ENCODE measurements around the gene HNRNPH3. TPM values are rescaled to one million over a fixed set of nuclear protein-coding genes. Genes with fewer than 3 reads are reported as not detected.

Gene HNRNPH3
- total and polyA plus RNA-seq, 2 donors (not counting 1 experiment from before 2014, with no cell fraction given), result 23.6 to 124 TPM

GRCh38 chr10:68342909-68343516 lies 11.1 kb downstream of the HNRNPH3 start:
- ATAC-seq (ENCODE audit: low read depth) (no peak), DNase-seq (no peak)
- CTCF ChIA-PET, result interaction anchor here (1.0 kb wide), 1 partner anchor 9 kb away, joined by 3 read pairs; no protein-coding TSS in a partner anchor
- Mint-ChIP-seq H3K27me3 (no peaks in the 10 kb centered on the region), H3K4me3 (no peak overlapping the region), H3K9me3 (ENCODE audit: insufficient read depth) (no peaks in the 10 kb centered on the region), H3K27ac (no peak overlapping the region), H3K4me1 (no peaks in the 10 kb centered on the region)
- H3K4me1 ChIP-seq (ENCODE audit: control insufficient read depth in 2 of 2, insufficient read depth in 2 of 2, low read length in 2 of 2), result no peaks in the 10 kb centered on the region
- H3K79me2 ChIP-seq (ENCODE audit: control insufficient read depth, insufficient read depth, low read length), result peaks cover 18% of the 10 kb centered on the region
- intact Hi-C loops (cut with micrococcal nuclease), result no loop called here
- no peaks in the 10 kb centered on the region for H3K9me3 ChIP-seq (ENCODE audit: control extremely low read depth in 1 of 3, control insufficient read depth in 2 of 3, insufficient read depth in 1 of 3, low read length in 2 of 3)
- H3K27me3 ChIP-seq (replicated peaks in 1 of 4; ENCODE audit: control extremely low read depth in 1 of 4, control insufficient read depth in 3 of 4, insufficient read depth in 4 of 4, low read length in 3 of 4), result no peaks in the 10 kb centered on the region
- H3K4me3 ChIP-seq (ENCODE audit: control extremely low read depth in 1 of 5, extremely low read depth in 1 of 5, insufficient read depth in 1 of 5, low read depth in 2 of 5, low read length in 4 of 5), result no peak overlapping the region
- no peak overlapping the region for H2AFZ ChIP-seq (ENCODE audit: insufficient read depth, low read depth, low read length, poor library complexity, severe bottlenecking)
- no peak overlapping the region for H3K9ac ChIP-seq (ENCODE audit: low read length)
- TF ChIP-seq EZH2 (IDR thresholded peaks at IDR 0.05; ENCODE audit: borderline replicate concordance, insufficient read depth, low read depth, low read length, poor library complexity, severe bottlenecking) (no peak), CTCF (IDR thresholded peaks at IDR 0.05) (no peak)
- no peak overlapping the region for H3K4me2 ChIP-seq (replicated peaks; ENCODE audit: low read depth, low read length, poor library complexity, severe bottlenecking)
- peaks cover 24 to 64% of the 10 kb centered on the region in 2 experiments for H3K36me3 ChIP-seq (replicated peaks in 1 of 2; ENCODE audit: control extremely low read depth in 1 of 2, control insufficient read depth in 1 of 2, extremely low read depth in 1 of 2, insufficient read depth in 2 of 2, low read length in 1 of 2)
- H4K20me1 ChIP-seq (ENCODE audit: control insufficient read depth, insufficient read depth, low read length, poor library complexity, severe bottlenecking), result peaks cover 20% of the 10 kb centered on the region
- POLR2A ChIA-PET, result no interaction called here
- no CpG with 5 or more reads among the region's 3 CpGs for WGBS (ENCODE audit: insufficient coverage)
- H3K27ac ChIP-seq (ENCODE audit: low read length in 2 of 2), result no peak overlapping the region

GRCh38 chr10:68345621-68346020 lies 13.8 kb downstream of the HNRNPH3 start:
- intact Hi-C loops (cut with micrococcal nuclease), result no loop called here

More at GRCh38 chr10:68345621-68346020, 13.8 kb downstream of the HNRNPH3 start:
- Mint-ChIP-seq H3K9me3 (ENCODE audit: insufficient read depth) (no peaks in the 10 kb centered on the region), H3K27me3 (no peaks in the 10 kb centered on the region), H3K27ac (no peak overlapping the region), H3K4me1 (no peaks in the 10 kb centered on the region), H3K4me3 (no peak overlapping the region)
- no peak for DNase-seq
- Histone ChIP-seq H3K36me3 (replicated peaks in 1 of 2; ENCODE audit: control extremely low read depth in 1 of 2, control insufficient read depth in 1 of 2, extremely low read depth in 1 of 2, insufficient read depth in 2 of 2, low read length in 1 of 2) (peaks cover 14 to 40% of the 10 kb centered on the region in 2 experiments), H3K27ac (ENCODE audit: low read length in 2 of 2) (no peak overlapping the region), H3K4me1 (ENCODE audit: control insufficient read depth in 2 of 2, insufficient read depth in 2 of 2, low read length in 2 of 2) (no peaks in the 10 kb centered on the region), H3K4me2 (replicated peaks; ENCODE audit: low read depth, low read length, poor library complexity, severe bottlenecking) (no peak overlapping the region), H3K4me3 (ENCODE audit: control extremely low read depth in 1 of 5, extremely low read depth in 1 of 5, insufficient read depth in 1 of 5, low read depth in 2 of 5, low read length in 4 of 5) (no peak overlapping the region), H2AFZ (ENCODE audit: insufficient read depth, low read depth, low read length, poor library complexity, severe bottlenecking) (no peak overlapping the region), H3K9me3 (ENCODE audit: control extremely low read depth in 1 of 3, control insufficient read depth in 2 of 3, insufficient read depth in 1 of 3, low read length in 2 of 3) (no peaks in the 10 kb centered on the region), H3K79me2 (ENCODE audit: control insufficient read depth, insufficient read depth, low read length) (no peaks in the 10 kb centered on the region), H3K27me3 (replicated peaks in 1 of 4; ENCODE audit: control extremely low read depth in 1 of 4, control insufficient read depth in 3 of 4, insufficient read depth in 4 of 4, low read length in 3 of 4) (no peaks in the 10 kb centered on the region), H4K20me1 (ENCODE audit: control insufficient read depth, insufficient read depth, low read length, poor library complexity, severe bottlenecking) (peaks cover 8% of the 10 kb centered on the region), H3K9ac (ENCODE audit: low read length) (no peak overlapping the region)
- TF ChIP-seq CTCF (IDR thresholded peaks at IDR 0.05) (no peak), EZH2 (IDR thresholded peaks at IDR 0.05; ENCODE audit: borderline replicate concordance, insufficient read depth, low read depth, low read length, poor library complexity, severe bottlenecking) (no peak)
- ChIA-PET CTCF (no interaction called here), POLR2A (no interaction called here)
- ATAC-seq (ENCODE audit: low read depth), result no peak
- WGBS (ENCODE audit: insufficient coverage), result no CpG with 5 or more reads among the region's 4 CpGs
